Measurements from ENCODE around the gene NCAPH2. TPM values are rescaled to one million over a fixed set of nuclear protein-coding genes. Genes with fewer than 3 reads are reported as not detected.

The NCAPH2 gene
- total and polyA plus RNA-seq, 3 donors from 2014 or later = 67.4 to 89.2 (median 88.5) TPM

GRCh38 chr22:50461536-50461935, 46.5 kb upstream of the NCAPH2 start:
- WGBS, 2 donors = 88 to 96% methylated on average over 9 to 26 of the region's 26 CpGs
- Histone ChIP-seq H3K4me1 (no peaks in the 10 kb centered on the region), H3K27me3 (no peaks in the 10 kb centered on the region), H3K9me3 (no peaks in the 10 kb centered on the region), H3K36me3 (ENCODE audit: low read depth, missing control alignments) (no peaks in the 10 kb centered on the region), H3K4me3 (no peak overlapping the region), H3K27ac (no peak overlapping the region)
- no peak for DNase-seq
- intact Hi-C loops (cut with DNase I; ENCODE audit: low total_unique reads) = no loop called here
- TF ChIP-seq POLR2A (IDR thresholded peaks at IDR 0.05) = no peak
- TF ChIP-seq, protein P1, sequence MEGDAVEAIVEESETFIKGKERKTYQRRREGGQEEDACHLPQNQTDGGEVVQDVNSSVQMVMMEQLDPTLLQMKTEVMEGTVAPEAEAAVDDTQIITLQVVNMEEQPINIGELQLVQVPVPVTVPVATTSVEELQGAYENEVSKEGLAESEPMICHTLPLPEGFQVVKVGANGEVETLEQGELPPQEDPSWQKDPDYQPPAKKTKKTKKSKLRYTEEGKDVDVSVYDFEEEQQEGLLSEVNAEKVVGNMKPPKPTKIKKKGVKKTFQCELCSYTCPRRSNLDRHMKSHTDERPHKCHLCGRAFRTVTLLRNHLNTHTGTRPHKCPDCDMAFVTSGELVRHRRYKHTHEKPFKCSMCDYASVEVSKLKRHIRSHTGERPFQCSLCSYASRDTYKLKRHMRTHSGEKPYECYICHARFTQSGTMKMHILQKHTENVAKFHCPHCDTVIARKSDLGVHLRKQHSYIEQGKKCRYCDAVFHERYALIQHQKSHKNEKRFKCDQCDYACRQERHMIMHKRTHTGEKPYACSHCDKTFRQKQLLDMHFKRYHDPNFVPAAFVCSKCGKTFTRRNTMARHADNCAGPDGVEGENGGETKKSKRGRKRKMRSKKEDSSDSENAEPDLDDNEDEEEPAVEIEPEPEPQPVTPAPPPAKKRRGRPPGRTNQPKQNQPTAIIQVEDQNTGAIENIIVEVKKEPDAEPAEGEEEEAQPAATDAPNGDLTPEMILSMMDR (IDR thresholded peaks at IDR 0.05) = no peak

GRCh38 chr22:50461979-50462540, 46.0 kb upstream of the NCAPH2 start:
- intact Hi-C loops (cut with DNase I; ENCODE audit: low total_unique reads) = no loop called here
- no peaks in the 10 kb centered on the region for H3K36me3 ChIP-seq (ENCODE audit: low read depth, missing control alignments)
- H3K4me1 ChIP-seq = no peaks in the 10 kb centered on the region
- no peak overlapping the region for H3K27ac ChIP-seq
- H3K27me3 ChIP-seq = no peaks in the 10 kb centered on the region
- TF ChIP-seq, protein P1 (IDR thresholded peaks at IDR 0.05) = no peak
- no peak for TF ChIP-seq POLR2A (IDR thresholded peaks at IDR 0.05)
- 95 to 96% methylated on average over 16 to 29 of the region's 30 CpGs for WGBS, 2 donors
- H3K4me3 ChIP-seq = no peak overlapping the region
- no peak for DNase-seq
- H3K9me3 ChIP-seq = no peaks in the 10 kb centered on the region

- no peak for DNase-seq
- 92 to 94% methylated on average over 23 to 28 of the region's 28 CpGs for WGBS, 2 donors
- H3K4me1 ChIP-seq = no peaks in the 10 kb centered on the region
- no peak overlapping the region for H3K27ac ChIP-seq
- no peaks in the 10 kb centered on the region for H3K27me3 ChIP-seq
- no peaks in the 10 kb centered on the region for H3K9me3 ChIP-seq
- intact Hi-C loops (cut with DNase I; ENCODE audit: low total_unique reads) = no loop called here
- no peaks in the 10 kb centered on the region for H3K36me3 ChIP-seq (ENCODE audit: low read depth, missing control alignments)
- TF ChIP-seq, protein P1 (IDR thresholded peaks at IDR 0.05) = no peak
- no peak for TF ChIP-seq POLR2A (IDR thresholded peaks at IDR 0.05)
- H3K4me3 ChIP-seq = no peak overlapping the region
Measured at GRCh38 chr22:50463188-50463900, 44.7 kb upstream of the NCAPH2 start.

DNA sequence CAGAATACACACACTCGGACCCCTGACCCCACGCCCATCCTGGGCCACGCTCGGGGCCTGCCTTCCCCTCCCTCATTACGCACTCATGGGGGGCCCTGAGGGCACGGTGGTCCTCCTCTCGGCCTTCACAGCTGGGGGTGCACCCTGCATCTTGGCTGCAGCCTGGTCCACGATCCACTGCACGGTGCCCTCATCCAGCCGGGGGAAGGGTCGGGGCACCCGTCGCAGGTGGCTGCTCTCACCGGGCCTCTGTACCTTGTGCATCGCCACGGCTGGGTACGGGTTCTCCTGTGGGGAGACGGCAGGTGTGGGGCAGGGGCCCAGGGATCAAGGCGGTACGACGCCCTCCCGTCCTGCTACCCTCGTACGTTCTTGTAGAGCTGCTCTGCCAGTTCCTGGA, 43.6 kb upstream of the NCAPH2 start:
- TF ChIP-seq, protein P1 (IDR thresholded peaks at IDR 0.05) = no peak
- no peak for TF ChIP-seq POLR2A (IDR thresholded peaks at IDR 0.05)
- 88 to 96% methylated on average over 10 to 24 of the region's 24 CpGs for WGBS, 2 donors
- H3K4me3 ChIP-seq = no peak overlapping the region
- DNase-seq = no peak
- peaks cover 1% of the 10 kb centered on the region for H3K4me1 ChIP-seq
- H3K27me3 ChIP-seq = no peaks in the 10 kb centered on the region
- no peaks in the 10 kb centered on the region for H3K9me3 ChIP-seq
- H3K27ac ChIP-seq = no peak overlapping the region
- intact Hi-C loops (cut with DNase I; ENCODE audit: low total_unique reads) = no loop called here
- no peaks in the 10 kb centered on the region for H3K36me3 ChIP-seq (ENCODE audit: low read depth, missing control alignments)
